GM10847 (cell line): Measurements from ENCODE around the gene THAP2.
A peak's percentile ranks its signal among the peaks of the same experiment; 100 is the strongest.

Experiments
- POLR2A ChIP-seq: IDR thresholded peaks from 2 replicates; pipeline ENCODE4 v1.6.1; 2011; ENCODE audit not compliant: insufficient read length; ENCODE audit errors: extremely low read depth

The THAP2 gene

DNA sequence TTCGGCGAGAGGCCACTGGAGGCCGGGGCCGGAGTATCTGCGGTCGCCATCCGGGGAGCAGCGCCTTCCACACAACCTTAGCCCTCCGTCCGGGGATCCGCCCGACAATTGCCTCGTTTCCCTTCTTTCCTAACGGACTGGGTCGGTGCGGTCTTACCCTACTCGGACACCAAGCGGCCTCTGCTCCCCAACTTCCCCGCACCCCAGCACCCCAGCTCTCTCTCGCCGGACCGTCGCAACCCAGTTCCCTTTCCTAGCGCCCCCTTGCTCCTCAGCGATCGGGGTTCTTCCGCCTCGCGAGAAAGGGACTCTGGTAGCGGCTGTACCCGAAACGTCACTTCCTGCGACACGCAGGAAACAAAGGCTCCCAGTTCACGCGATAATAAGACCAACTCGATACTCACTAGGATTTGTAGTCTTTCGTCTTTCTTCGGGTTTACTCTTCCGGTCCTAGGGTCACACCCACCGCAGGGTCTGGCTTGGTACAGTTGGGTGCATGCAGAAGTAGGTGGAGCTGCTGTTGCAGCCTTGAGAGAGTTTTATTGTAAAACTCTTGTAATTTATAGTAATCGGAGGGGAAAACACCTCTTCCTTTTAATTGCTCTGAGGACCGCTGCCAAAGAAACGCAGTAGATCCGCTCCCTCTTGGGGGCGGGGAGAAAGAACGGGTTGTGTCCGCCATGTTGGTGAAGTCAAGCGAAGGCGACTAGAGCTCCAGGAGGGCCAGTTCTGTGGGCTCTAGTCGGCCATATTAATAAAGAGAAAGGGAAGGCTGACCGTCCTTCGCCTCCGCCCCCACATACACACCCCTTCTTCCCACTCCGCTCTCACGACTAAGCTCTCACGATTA, at the start of gene THAP2, which contains the start of gene ZFC3H1:
Gene THAP2, plus strand, starts transcription at position 741 of the 850 bp plus-strand sequence. CDS start 209 bp downstream, outside the sequence.
Gene ZFC3H1, minus strand, starts transcription at position 288 of the 850 bp plus-strand sequence. Its CDS starts 238 bp downstream, at position 50.
- peak; percentile 85 for TF ChIP-seq POLR2A

DNA sequence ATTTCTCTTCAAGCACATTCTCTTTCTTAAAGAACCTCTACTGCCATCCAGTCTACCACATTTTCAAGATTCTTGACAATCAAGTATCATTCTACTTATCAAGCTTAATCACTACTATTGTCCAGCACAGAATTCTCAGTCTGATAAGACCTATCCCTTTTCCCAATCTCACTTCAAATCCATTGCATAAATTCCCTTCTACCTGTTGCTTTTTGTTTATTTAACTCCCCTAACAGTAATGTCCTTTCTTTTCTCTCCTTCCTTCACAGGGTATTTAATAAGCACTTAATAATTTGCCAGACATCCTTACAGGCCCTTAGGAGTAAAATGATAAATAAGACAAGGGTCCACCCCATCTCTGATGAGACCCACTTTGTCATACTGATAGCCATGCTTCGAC, 42.2 kb upstream of the THAP2 start:
- no peak for TF ChIP-seq POLR2A

DNA sequence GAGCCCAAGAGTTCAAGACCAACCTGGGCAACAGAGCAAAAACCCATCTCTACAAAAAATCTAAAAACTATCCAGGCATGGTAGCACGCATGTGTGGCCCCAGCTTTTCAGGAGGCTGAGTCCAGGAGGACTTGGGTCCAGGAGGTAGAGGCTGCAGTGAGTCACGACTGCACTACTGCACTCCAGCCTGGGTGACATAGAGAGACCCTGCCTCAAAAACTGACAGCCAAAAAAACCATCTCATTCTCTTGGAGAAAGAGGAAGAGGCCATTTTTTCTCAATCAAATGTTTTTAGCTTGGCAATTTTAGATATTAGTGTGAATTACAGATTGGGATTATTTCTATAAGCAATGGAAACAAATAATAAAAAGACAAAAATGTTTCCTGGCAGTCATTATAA, 38.6 kb upstream of the THAP2 start:
- TF ChIP-seq POLR2A, result no peak

DNA sequence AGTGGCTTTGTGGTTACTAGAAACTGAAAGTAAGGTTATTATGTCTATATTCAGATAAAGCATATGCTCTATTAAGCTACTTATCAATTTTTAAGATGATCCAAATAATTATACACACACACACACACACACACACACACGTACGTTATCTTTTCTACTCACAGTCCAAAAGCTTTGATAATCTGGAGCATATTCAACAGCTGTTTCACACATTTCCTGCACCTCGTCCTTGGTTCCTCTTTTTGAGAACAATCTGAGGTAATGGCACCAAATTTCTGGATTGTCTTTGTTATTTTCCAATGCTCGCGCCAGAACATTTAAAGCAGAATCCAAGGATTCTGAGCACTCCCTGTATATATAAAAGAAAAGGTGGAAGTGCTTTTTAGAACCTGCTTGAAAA, 38.0 kb upstream of the THAP2 start:
- TF ChIP-seq POLR2A, result no peak

DNA sequence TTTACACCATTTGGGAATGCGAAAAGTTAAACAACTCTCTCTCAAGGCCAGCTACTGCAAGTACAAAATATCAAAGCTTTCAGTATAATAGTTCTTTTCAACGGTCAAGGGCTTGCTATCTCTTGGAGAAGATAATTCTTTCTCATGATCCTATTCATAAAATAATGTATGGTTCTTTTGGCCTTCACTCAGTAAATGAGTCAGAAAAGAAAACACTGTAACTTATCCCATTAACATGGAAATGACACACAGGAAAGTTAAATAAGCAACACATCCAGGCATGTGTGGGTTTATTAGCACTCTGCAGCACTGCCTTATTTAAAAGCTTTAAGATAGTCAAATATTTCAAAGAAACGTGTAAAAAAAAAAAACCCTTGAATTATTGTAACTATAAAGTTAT, 37.3 kb upstream of the THAP2 start:
- no peak for TF ChIP-seq POLR2A

DNA sequence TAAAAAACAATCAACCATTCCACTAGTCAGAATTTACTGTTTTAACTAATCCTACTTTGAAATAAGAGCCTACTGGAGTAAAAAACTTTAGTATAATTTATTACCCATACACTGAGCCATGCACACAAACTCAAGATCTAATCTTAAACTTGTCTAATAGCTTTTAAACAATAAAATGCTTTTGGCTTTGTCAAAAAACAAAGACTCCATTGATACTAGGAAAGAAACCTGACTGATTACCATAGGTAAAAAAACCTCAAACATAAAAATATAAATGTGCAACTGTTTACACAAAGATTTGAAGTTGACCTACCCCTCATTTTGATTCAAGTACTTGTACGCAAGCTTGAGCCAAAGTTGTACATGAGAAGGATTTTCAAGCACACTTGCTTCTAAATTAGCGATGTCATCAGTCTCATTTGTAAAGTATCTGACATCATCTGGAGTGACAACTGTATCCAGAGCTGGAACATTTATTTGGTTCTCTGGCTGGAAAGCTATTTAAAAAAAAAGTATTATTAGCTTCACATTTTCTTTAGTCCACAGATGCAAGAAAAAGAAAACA, 36.6 kb upstream of the THAP2 start:
- no peak for TF ChIP-seq POLR2A

DNA sequence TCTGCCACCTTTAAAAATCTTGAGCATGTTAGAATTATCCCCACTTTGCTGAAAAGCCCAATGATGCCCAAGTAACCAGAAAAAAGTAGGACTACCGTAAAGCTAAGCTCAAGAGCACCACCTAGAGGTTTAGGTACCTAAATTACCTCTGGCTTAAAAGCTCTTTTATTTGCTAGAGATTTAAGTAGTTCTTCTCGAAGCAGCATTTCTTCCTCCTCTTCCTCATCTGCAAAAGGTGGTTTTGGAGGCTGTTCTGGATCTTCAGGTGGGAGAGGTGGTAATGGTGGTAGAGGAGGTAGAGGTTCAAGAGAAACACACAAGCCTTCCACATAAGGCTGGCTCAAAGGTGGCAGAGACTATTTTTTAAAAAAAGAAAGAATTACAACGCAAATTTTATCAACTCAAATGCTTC, 27.4 kb upstream of the THAP2 start:
- no peak for TF ChIP-seq POLR2A

DNA sequence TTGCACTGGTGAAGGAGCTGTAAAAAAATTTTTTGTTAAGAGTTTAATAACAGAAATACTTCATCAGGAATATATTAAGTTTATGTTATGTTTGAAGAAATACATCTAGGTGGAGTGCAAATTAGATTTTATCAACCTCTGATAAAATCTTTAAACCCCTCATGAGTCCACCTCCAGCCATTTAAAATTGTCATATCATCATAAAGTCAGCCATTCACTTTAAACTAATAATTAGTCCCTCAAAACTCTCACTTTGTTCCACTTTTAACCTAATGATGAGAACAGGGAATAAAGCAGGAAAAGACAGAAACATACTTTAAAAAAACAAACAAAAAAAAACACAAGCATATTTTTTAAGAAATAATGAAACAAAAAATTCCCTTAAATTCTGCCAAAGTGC, 25.6 kb upstream of the THAP2 start:
- no peak for TF ChIP-seq POLR2A

DNA sequence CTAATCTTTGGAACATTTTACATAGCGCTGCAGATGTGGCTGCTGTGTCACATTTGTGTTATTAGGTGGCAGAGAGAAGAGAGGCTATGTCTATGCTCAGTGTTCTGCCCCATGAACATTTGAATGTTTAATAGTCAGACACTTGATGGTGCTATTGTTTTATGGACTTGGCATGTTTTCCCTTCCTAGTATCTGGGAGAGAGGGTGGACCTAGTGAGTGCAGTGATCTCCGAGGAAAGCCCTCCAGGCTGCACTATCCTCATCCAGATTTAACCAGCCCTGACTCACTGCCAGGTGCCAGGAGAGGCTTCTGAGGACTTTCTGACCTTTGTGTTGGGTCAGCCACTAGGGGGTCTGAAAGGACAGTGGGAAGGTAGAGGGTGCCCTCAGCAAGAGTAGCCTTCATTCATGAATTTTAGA, 24.8 kb upstream of the THAP2 start:
- no peak for TF ChIP-seq POLR2A

DNA sequence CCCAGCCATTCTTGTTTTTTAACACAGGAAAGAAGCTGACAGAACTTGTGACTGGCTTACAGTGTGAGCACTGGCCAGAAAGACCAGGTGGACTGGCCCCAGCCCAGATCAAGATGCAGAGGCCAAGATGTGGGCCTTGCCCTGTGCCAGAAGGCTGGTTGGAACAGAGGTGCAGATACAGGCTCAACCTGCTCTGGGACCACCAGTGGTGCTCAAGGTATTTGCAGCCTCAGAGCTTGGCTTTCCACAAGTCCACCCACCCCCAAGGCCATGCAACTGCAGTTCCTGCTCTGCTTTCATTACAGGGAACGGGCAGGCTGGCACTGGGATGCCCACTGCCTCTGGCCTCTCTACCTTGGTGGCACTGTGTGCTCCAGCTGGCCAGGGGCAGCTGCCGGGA, 23.8 kb upstream of the THAP2 start:
- no peak for TF ChIP-seq POLR2A

DNA sequence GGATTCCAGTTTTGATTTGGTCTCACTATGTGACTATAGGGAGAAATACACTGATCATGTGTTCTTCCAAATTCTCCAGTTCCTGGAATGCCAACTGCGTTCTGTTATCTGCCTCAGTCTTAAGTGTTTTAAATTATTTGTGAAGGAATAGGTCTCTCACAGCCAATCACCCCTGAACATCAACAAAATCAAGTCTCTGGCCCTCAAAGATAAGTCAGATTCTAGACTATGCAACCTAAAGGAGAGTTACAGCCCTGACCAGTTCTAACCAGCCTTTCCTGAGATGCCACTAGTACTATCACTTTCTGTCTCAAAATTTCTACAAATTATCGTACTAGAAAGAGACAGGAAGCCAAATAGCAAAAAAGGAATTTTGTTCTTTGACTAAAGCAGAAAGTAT, 22.7 kb upstream of the THAP2 start:
- no peak for TF ChIP-seq POLR2A

DNA sequence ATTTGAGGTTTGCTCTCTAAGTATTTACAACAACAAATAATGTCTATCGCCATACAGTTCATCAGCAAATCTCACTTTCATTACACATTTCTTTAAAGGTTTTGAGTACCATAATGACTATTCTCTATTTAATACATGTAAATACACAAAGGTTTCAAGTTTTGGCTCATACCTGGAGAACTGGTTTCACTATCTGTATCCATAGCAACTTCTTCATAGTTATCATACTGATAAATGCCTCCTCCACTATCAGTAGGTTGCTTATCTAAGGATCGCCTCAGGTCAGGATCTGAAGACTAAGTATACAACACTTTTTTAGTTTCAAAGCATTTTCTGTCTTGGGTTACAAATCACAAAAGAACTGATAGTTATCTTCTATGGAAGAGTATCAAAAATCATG, 21.8 kb upstream of the THAP2 start:
- no peak for TF ChIP-seq POLR2A

DNA sequence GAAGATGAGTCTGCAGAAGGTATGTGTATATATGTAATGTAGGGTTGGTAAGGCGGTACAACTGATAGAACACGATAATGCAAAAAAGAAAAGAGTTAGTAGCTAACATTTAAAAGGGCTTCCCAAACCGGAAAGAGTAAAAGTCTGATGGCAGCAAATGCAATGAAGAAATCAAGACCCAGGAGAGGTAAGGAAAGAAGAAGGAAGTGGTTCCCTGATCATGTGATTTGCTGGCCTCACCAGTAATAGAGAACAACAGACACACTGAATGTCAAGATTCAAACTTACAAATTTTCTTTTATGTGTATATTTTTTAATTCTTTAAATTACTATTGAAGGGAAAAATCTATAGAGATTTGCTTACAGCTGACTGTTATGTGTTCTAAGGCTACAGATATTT, 18.8 kb upstream of the THAP2 start:
- TF ChIP-seq POLR2A, result no peak

DNA sequence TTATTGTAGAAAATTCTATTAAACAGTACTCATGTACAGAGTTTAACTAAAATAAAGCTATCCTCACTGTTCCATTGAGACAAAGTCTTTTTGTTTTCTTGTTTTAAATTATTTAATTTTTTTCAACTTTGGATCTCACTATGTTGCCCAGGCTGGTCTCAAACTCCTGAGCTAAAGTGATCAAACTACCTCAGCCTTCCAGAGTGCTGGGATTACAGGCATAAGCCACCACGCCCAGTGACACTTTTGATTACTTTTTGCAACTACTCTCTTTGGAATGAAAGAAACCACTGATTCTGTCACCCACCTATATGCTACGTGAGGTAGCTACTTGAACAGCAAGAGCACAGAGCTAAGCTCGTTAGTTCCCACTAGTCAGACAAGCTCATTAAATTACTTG, 17.6 kb upstream of the THAP2 start:
- TF ChIP-seq POLR2A, result no peak

DNA sequence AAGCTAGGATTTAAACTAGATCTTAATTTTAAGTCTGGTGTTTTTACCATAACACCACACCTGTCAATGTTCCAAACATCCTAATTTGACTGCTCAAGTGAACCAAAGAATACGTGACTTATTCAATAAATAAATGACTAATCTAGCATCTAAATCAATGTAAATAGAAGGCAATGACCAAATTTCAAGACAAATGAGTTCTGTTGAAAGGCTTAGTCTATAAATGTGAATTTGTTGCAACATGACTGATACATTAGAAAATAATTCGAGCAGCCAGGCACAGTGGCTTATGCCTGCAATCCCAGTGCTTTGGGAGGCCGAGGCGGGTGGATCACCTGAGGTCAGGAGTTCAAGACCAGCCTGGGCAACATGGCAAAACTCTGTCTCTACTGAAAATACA, 15.6 kb upstream of the THAP2 start:
- TF ChIP-seq POLR2A, result no peak

DNA sequence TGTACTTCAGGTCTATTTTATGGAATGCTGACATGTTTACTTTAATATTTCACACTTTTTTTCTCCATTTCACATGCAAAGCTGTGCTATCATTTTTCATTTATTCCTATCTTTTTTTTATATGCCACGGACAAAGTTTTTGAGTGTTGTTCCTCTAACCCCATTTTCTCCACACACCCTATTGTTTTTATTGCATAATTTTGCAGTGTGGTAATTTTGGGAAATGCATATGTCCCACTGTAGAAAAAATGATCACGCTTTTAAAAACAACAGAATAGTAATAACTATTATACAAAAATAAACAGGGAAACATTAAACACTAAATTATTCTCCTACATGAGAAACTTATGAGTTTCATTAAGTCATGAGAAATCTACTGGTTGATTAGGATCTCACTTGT, 14.7 kb upstream of the THAP2 start:
- no peak for TF ChIP-seq POLR2A

DNA sequence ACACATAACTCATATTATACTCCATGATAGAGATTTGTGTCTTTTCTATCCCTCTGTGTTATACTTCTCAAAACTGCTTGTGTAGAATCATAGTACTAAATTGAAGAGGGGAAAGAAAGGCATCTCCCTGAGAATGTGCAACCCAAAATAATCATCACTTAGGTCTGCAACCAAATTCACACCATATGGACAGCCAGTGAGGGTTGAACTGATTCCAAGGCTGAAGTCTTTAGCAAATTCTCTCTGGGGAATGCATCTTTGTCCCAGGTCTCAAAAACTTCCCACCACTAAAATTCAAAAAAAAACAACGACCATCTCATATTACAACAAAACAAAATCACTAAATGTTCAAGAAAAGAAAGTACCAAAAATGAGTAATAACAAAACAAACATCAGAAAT, 11.4 kb upstream of the THAP2 start:
- no peak for TF ChIP-seq POLR2A
